ENCODE measurements around the gene COMMD1.

The COMMD1 gene

DNA sequence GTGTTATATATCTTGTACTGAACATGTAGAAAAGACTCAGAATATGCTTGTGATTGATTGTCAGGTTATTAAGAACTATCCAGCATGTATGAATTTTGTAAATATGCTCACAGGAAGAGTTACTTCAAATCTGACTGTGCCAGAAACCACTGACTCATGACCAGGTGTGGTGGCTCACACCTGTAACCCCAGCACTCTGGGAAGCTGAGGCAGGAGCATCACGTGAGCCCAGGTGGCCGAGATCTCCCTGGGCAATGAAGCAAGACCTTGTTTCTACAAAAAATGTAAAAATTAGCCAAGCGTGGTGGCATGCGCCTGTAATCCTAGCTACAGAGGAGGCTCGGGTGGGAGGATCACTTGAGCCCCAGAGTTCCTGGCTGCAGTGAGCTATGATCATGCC, 126.6 kb downstream of the COMMD1 start:
- no peak for DNase-seq

DNA sequence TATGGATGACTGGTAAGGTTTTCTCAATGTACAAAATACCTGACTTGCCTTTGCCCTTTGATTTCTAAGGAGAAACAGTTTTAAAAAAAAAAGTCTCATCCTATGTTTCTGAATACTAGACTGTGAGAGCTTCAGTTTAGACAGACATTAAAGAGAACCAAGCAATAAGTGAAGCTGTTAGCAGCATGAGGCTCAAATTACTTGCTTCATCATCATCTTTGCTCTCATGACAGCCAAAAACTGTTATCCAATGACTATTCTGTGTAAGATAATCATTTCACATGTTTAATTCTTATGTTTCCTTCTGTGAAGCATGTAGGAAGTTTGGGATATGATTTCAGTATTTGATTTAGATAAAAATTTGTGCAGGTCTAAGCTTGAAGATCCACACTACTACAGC, 129.2 kb downstream of the COMMD1 start:
- no peak for DNase-seq

- DNase-seq, result no peak
Observed at GRCh38 chr2:62036229-62036628, 130.8 kb downstream of the COMMD1 start.

DNA sequence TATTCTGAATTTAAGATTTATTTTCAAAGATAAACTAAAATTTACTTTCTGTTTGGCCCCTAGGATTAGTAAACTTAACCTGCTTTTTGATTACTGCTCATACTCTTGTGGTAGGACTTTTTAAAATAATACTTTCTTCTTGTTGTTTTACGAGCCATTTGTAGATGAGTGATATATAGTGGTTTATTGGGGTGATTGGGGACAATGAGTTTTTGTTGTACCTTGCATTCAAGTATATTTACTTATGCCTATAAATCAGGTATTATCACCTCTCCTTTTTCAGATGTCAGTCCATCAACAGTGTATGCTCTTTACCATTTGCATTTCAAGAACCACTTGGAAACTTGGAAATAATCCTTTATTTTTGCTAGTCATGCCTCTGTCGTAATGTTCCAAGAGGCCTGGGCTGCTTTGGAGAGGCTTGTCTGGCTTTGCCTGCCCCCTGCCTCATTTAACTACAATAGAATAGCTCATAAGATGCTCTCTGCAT, 131.3 kb downstream of the COMMD1 start:
- no peak for DNase-seq

DNA sequence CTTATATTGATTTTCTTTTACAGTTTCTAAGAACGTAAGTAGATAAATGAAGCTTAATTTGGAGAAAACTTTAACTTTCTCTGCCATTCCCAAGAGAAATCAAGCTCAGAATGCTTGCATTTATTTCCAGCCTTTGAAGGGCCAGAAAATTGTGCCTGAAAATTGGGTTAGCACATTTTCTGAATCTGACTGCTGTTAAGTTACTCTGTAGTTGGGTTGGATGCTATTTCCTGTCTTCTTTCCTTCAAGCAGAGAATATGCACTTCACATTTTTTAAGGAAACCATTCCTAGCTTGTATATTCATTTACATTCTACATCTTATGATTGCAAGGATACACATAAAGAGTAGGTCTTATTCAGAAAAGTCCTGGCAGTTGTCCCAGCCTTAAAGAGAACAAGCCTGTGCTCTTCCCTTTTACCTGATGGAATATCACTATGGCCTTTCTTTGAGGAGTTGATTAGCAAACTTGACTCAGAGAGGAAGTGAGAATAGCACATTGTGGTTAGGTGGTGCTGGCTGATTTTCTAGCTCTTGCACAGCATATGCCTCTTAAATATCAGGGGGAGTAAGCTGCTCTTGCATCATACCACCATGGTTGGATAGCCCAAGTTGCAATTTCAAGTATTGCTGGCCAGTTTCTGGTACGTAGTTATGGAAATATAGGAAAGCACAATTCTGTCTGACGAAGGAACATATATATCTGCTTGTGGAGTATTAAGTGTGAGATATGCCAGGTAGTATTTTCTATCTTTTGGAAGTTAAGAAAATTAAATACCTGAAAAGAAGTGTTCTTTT, 133.7 kb downstream of the COMMD1 start:
- peak; percentile 96 to 97 for DNase-seq

DNA sequence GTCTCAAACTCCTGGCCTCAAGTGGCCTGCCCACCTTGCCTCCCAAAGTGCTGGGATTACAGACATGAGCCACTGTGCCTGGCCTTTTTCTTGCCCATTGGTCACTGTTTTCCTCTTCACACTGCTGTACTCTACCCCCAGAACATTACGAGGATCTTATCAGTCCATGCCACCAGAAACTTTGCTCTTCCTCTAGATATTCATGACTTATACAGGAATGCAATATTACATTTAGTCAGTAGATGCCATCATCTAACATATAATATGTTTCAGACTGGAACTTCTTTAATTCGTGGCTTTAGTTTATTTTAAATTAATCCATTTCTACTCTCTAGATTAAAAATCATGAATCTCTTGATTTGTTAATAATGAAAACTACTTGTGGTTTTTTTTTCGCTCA, 135.5 kb downstream of the COMMD1 start:
- DNase-seq, result peak; percentile 19 to 24

GRCh38 chr2:62041701-62042385, 136.4 kb downstream of the COMMD1 start:
- peak; percentile 52 to 75 for DNase-seq

- no peak for DNase-seq
Observed at GRCh38 chr2:62042400-62042799, 136.9 kb downstream of the COMMD1 start.

GRCh38 chr2:62042944-62043343, 137.5 kb downstream of the COMMD1 start:
- no peak for DNase-seq

GRCh38 chr2:62045017-62045543, 139.6 kb downstream of the COMMD1 start:
- no peak for DNase-seq

DNA sequence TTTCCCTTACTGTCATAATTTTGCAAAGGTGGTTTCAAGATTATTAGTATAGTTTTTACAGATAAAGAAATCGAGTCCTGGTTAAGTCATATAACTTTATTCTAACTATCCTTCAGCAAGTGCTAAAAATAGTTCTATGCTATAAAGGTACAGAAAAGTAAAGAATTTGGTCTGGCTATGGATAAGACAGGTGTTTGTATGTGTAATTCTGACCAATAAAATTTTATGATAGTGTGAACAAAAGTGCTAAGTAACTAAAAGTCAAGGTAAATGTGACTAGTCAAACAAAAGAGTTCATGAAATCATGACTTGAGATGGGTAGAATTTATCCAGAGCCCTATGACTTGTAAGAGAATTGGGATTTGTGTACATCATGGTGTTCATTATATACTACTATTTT, 140.7 kb downstream of the COMMD1 start:
- DNase-seq, result no peak

DNA sequence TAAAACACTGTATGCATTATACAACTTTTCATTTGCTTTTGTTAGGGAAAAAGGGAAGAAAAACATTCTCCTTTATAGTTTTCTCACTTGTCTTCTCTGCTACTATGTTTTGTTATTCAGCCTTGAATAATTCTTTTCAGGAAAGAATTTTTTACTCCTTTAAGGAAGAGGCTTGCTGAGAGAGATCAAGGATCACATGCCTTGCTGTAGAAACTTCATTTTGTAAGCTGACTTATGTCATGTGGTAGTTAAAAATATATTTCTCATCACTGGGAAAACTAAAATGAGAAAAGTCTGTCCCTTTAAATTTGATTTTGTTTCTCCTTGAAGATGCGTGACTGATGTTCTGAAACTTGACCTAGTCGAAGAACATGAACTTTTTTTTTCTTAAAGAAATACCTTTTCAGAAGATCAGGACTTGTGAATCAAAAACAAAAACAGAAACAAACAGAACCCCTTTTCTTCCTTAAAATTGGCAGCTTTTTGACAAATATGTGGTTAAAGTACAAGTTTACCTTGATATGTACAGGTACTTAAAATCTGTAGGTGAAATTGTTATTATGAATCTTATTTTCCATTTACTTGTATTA, 145.1 kb downstream of the COMMD1 start:
- no peak for DNase-seq

DNA sequence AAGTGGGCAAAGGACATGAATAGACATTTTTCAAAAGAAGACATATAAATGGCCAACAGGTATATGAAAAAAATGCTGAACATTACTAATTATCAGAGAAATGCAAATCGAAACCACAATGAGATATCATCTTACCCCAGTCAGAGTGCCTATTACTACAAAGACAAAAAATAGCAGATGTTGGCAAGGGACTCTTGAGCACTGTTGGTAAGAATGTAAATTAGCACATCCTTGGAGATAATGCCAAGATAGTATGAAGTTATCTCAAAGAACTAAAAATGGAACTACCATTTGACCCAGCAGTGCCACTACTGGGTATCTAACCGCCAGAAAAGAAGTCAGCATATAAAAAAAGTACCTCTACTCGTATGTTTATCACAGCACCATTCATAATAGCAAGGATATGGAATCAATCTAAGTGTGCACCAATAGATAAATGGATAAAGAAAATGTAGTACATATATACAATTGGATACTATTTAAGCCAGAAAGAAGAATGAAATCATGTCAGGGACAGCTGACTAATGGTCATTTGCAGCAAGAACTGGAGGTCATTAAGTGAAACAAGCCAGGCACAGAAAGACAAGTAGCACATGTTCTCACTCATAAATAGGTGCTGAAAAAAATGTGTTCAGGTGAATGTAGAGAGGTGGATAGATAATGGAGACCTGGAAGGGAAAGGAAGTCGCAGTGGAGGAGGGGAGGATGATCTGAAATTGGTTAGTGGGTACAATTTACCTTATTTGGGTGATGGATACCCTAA, 148.7 kb downstream of the COMMD1 start:
- DNase-seq, result no peak

DNA sequence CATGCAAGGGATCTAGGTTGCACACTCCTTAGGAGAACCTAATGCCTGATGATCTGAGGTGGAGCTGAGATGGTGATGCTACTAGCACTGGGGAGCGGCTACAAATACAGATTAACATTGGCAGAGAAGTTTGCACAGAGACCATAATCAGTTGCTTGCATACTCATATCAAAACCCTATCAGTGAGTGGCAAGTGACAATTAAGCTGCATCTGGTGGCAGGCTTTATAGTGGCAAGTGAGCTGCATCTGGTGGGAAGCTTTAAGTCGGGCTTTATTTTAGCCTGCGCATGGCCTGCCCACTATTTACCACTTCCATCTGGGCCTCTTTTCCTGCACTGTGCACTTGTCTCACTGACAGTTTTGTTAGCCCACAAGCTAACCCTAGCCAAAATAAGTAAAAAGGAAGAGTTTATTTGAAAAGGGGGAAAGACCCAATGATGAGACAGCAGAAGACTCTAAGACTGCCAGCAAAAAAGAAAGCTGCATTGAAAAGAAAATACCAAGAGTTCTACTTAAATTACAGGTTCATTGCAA, 149.5 kb downstream of the COMMD1 start:
- peak; percentile 53 to 69 for DNase-seq

GRCh38 chr2:62055724-62056336, 150.4 kb downstream of the COMMD1 start:
- no peak for DNase-seq

DNA sequence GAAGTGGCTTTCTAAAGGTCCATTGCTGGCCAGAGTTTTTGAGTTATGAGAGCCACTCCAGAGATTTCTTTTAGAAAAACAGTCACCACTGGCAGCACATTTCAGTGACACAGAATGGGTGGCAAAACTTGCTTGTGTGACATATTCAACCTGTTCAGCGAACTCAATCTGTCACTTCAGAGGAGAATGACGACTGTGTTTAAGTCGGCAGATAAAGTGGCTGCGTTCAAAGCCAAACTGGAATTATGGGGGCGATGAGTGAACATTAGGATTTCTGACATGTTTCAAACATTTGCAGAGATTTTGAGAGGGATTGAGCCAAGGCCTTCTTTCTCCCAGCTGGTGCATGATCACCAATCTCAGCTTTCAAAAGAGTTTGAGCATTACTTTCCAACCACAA, 150.9 kb downstream of the COMMD1 start:
- no peak for DNase-seq

- DNase-seq, result no peak
Observed at GRCh38 chr2:62065243-62065642, 159.8 kb downstream of the COMMD1 start.

DNA sequence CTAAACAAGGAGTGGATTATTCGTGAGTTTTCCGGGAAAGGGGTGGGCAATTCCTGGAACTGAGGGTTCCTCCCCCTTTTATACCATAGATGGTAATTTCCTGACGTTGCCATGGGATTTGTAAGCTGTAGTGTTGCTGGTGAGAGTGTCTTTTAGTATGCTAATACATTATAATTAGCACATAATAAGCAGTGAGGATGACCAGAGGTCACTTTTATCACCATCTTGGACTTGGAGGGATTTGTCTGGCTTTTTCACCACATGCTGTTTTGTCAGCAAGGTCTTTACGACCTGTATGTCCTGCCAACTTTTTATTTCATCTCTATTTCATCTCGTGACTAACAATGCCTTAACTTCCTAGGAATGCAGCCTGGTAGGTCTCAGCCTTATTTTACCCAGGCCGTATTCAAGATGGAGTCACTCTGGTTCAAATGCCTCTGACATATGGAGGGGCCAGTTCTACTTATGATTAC, 165.7 kb downstream of the COMMD1 start:
- no peak for DNase-seq

DNA sequence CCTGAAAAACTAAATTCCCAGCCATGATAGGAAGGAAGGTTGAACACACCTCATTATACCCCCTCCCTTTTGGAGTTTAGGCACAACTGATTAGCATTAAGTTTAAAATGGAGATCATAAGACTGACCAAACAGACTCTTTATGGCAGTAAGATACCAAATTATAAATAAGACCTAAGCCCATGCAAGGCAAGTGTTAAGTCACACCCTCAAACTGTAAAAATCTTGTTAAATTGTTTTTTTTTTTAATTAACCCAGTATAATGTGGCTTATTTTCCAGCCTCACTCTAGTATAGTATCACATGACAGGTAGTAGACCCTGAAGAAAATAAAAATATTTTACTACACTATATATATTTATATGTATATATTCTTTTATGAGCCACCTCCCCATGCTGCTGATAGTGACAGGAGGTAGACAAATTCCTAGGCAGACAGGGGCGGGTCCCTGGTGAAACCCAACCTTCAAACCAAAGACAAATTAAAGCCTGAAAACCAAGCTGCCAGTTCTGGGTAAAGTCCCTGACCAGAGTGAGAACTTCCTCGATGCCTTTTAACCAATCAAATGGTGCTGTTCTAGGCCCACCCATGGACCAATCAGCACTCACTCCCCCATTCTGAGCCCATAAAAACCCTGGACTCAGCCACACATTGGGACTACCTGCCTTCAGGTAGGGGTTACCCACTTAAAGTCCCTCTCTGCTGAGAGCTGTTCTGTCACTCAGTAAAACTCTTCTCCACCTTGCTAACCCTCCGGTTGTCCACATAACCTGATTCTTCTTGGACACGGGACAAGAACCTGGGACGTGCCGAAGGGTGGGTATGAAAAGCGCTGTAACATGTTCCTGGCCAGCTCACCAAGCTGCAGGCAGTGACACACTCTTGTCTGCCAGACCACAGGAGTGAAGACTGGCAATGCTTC, 166.5 kb downstream of the COMMD1 start:
- DNase-seq, result no peak

DNA sequence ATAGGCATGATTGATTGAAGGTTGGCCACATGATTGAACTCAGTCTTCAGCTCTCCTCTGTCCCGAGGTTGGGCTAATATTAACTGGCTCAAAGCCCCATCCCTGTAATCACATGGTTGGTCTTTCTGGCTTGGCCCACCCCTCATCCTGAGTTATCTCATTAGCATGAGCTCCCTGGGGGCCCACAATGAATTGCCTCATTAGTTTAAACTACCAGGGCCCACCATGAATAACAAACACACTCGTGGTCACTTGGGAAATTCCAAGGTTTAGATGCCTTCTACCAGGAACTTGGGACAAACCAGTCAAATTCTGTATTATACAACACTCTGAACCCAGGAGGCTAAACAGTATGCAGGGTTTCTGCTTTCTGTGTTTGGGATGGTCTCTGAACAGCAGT, 168.8 kb downstream of the COMMD1 start:
- no peak for DNase-seq

Data from Kasumi-1 (cell line).